Frontal cortex (tissue), 4 donors: ENCODE results near the gene CLCN7. TPM values are rescaled to one million over a fixed set of nuclear protein-coding genes. Genes with fewer than 3 reads are reported as not detected.
"Not testable (repeated sequence)": the region's sequence is repeated elsewhere in the genome, so short reads cannot be mapped to it uniquely, and the experiment has no call there.

Experiments
- DNase-seq, 2 donors: peaks; one replicate each; pipeline ENCODE4 v3.0.0; 2012; ENCODE audit warnings: low spot score in 2 of 2
- FAIRE-seq: peaks from 2 replicates; lab custom pipeline; 2012; peaks lifted over from hg19 to GRCh38; lab: Jason Lieb, UNC
- total RNA-seq: library from RNA; depleted of rRNA; stranded (reverse); fragments of >200 nt; gene quantifications from one replicate; pipeline ENCODE4 v1.2.3, GENCODE V29; 2014
- donor health status: control.
- donor health status: control.
- donor health status: control.

Gene CLCN7
- total RNA-seq, 1 donor from 2014 or later = 29.3 TPM

GRCh38 chr16:1449201-1449788, 25.5 kb downstream of the CLCN7 start:
- FAIRE-seq = no peak

DNA sequence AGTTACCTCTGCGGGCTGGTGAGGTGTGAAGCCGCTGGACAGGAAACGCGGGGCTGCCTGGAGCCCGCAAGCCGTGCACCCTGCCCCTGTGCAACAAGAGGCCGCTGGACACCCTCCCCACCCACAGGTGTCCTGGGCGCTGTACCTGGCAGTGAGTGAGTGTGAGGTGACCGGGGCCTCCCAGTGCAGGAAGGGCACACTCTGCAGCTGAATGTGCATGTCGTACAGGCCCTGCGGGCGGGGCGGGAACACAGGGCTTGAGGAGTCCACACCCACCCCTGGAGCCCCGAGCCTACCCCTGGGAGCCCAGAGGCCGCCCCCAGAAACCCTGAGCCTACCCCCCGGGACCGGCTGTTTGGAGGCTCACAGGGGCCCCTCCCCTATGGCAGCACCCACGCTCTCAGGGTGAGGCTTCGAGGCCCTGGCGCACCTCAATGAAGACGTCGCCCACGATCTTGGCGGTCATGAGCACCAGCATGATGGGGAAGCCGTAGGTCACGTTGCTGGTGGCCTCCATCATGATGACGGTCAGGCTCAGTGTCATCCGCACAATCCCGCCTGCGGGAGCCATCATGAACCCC, 26.2 kb downstream of the CLCN7 start:
- FAIRE-seq (no peak), DNase-seq (no peak)

More at GRCh38 chr16:1449201-1449788, 25.5 kb downstream of the CLCN7 start:
- DNase-seq = no peak

- no peak for DNase-seq
- FAIRE-seq = no peak
These were observed 26.9 kb downstream of the CLCN7 start for GRCh38 chr16:1447965-1448364.

GRCh38 chr16:1446296-1447080, 28.3 kb downstream of the CLCN7 start:
- FAIRE-seq (no peak), DNase-seq (no peak)

DNA sequence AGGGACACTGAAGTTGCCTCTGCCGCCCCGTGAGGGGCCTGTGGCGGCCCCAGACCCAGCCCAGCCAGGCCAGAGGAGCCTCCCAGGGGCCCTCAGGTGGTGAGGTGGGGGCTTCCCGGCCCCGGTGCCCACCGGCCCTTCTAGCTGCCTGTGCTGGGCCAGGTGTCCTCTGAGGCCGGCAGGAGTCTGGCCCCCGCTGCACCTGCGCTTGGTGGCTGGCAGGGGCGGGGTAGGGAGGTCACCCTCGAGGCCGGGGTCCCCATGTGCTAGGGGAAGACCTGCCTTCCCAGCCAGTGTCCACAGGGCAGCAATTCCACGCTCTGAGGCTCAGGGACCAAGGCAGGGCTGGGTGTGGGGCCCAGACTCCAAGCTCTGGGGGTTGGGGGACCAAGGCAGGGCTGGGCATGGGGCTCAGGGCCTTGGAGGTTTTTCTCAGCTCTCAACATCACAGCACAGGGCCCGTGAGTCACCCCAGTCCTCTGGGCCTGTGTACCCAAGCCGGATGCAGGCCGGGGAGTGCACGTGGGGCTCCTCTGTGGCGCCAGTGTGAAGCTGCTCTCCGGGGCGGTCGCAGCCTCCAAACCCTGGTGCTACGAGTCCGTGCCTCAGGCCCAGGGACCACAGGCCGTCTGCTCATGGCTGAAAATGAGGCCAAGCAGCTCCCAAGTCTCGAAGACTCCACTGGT, 29.2 kb downstream of the CLCN7 start:
- FAIRE-seq = no peak
- no peak for DNase-seq

- FAIRE-seq (no peak), DNase-seq (no peak)
These were observed 29.9 kb downstream of the CLCN7 start for GRCh38 chr16:1444730-1445517.

- FAIRE-seq (no peak), DNase-seq (no peak)
These were observed 30.7 kb downstream of the CLCN7 start, which contains the start of gene CCDC154 for GRCh38 chr16:1443980-1444729. Gene CCDC154, minus strand, starts transcription at chr16:1444556. Its CDS starts 234 bp downstream, at chr16:1444322.

DNA sequence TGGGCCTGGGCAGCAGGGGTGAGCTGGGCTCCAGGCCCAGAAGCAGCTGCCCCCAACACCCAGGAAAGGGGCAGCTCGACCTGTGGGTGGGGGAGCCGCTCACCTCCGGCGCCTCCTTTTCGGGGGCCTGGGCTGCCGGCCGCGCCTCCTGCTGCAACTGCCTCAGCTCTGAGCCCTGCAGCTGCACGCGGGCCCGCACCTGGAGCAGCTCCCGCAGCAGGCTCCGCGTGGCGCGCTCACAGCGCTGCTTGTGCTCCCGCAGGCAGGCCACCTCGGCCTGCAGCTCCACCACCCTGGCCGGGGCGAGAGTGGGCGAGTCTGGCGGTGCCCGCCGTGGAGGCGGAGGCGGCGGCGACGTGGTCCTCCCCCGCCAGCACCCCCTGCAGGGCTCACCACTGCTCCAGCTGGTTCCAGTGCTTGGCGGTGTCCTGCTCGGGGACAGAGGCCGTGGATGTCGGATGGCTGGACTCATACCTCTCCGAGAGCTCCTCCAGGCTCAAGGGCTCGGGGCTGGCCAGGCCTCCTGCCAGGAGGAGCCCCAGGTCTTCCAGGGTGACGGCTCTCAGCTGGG, 31.3 kb downstream of the CLCN7 start:
- no peak for FAIRE-seq
- no peak for DNase-seq

DNA sequence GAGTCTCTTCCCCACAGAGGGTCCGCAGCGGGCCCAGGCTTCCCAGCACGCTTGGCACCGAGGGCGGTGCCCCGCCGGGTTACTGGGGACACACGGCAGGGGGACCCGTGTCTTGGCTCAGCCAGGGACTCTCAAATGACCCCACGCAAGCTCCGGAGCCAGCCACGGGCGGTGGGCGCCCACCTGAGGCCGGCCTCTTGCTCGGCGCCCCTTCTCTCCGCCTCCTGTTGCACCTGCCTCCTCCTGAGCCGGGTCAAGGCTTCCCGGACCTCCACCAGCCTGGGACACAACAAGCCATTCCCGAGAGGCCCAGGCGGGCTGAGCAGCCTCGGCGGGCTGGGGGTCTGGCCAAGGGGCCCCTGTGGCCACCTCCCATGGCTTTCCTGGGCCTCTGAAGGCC, 32.1 kb downstream of the CLCN7 start:
- FAIRE-seq (no peak), DNase-seq (no peak)

- FAIRE-seq (no peak), DNase-seq (no peak)
These were observed 33.4 kb downstream of the CLCN7 start for GRCh38 chr16:1441391-1441829.

GRCh38 chr16:1439699-1440074, 35.1 kb downstream of the CLCN7 start:
- FAIRE-seq, DNase-seq: not testable (repeated sequence)

- DNase-seq = no peak
- FAIRE-seq = no peak
These were observed 35.6 kb downstream of the CLCN7 start for GRCh38 chr16:1439058-1439698.

DNA sequence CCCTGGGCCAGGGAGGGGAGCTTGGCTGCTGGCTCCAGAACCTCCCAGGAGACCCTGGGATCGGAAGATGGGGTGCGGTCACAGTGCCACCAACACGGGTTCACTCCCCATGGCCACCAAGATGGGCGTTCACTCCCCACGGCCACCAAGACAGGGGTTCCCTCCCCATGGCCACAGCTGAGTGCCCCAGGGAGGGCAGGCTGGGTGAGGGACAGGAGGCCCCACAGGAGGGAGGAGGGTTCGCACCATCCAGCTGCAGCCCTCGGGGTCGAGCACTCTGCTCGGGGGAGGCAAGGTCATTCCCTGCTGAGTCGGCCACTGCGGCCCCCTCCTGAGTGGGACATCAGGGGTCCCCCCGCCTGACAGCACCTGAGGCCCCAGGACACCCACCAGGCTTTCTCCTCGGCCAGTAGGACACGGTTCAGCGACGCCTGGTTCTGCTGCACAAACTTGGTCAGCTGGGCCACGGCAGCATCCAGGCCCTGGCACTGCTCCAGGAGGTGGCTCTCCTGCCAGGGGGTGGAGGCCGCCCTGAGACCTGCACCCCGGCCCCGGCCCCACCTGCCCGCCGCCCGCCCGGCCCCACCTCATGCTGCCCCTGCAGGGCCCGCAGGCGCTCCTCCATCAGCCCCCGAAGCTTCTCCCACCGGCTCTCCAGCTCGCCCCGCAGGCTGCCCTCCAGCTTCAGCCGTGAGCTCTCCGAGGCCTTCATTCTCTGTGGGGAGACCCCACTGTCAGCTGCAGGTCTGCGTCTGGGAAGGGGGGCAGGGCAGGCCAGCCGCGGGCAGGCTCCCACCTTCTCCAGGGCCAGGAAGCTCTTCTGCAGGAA, 36.4 kb downstream of the CLCN7 start:
- DNase-seq = no peak
- FAIRE-seq = no peak

GRCh38 chr16:1437606-1438005, 37.2 kb downstream of the CLCN7 start:
- FAIRE-seq (no peak), DNase-seq (no peak)

- FAIRE-seq = no peak
These were observed 38.0 kb downstream of the CLCN7 start for GRCh38 chr16:1436731-1437355.

DNA sequence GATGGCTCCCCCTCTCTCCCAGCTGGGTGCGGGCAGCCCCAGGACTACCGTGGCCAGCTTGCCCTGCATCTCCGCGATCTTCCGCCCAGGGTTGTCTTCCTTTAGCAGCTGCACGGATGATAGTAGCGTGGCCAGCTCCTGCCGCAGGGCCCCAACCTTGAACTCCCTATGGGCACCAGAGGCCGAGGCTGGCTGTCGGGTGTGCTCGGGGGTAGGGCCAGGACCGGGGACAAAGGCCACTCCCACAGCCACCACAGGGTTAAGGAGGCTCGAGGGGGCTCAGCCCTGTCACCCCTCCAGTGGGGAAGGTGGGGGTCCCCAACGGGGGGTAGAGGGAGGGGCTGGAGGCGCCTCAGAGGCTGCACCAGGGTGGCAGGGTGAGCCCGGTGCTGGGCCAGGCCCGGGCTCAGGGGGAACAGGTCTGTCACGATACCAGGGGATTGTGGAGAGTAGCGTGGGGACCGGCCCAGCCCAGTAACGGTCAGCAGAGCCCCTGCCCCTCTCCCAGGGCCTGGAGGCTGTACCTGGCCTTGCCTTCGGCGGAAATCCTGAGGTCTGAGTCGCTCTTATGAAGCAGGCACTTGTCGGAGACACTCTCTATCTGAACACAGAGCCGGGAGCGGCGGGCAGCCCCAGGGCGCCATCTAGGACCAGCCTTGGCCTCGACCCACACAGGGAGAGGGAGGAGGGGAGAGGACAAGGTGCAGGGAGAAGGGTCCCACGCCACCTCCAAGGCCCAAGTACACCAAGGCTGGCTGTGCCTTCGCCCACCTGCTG, 38.7 kb downstream of the CLCN7 start:
- FAIRE-seq (no peak), DNase-seq (no peak)

More at GRCh38 chr16:1436731-1437355, 38.0 kb downstream of the CLCN7 start:
- DNase-seq = no peak
